GM18499 (cell line): ENCODE measurements around the gene RELL2.

Experiments used
- ATAC-seq: cut with Tn5 transposase; IDR thresholded peaks from one replicate; pipeline ENCODE4 v1.9.1; 2021; ENCODE audit warnings: moderate number of reproducible peaks; ENCODE audit not compliant: insufficient read depth, unreplicated experiment

The RELL2 gene

DNA sequence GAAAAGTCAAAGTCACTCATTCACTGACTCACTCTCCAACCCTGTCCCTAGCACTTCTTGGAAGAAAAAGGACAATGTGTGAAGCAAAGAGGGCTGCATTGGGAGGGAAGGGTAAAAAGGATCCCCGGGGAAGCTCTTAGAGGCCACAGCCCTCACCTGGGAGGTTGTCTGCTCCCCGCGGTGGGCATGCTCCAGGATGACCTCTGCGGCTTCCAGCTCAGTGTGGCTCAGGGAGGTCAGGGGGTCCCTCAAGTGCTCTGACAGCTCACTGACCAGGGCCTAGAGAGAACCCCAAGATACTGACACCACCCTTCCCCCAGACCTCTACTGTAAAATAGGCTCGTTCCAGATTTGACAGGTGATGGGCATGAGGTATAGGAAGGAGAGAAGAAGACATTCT lies 10.4 kb downstream of the RELL2 start:
- no peak for ATAC-seq

DNA sequence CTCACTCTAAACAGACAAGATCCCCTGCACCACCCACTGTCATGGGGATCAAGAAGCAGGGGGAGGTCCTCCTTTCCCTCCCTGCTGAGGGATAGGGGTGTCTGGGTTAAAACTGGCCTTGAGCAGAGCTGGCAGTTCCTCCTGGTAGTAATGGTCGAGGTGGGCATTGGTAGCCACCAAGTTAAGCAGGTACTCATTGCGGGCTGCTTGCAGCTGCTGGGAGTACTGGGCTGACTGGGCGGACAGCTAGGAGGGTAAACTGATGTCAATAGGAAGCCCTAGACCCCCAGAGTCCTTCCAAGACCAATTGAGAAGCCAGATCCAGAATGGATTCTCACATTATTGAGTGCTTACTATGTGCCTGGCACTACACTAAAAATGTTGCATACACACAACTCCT lies 11.1 kb downstream of the RELL2 start:
- no peak for ATAC-seq

- ATAC-seq, result no peak
These were observed 12.4 kb downstream of the RELL2 start for GRCh38 chr5:141649056-141649688.

DNA sequence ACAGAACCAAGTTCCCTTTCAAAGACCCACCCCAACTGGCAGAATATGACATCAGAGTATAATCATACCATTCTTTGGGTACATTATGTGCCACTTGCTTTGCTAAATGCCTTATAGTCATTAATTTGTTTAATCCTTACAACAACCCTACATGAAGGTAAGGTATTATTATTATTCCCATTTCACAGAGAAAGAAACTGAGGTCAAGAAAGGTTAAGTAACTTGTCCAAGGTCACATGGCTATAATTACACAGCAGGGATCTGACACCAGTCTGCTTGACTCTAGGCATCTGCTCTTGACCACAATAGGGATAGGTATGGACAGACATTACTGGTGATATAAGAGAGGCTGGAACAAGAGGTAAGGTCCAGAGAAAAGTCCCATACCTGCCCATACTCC lies 13.2 kb downstream of the RELL2 start:
- ATAC-seq, result no peak

DNA sequence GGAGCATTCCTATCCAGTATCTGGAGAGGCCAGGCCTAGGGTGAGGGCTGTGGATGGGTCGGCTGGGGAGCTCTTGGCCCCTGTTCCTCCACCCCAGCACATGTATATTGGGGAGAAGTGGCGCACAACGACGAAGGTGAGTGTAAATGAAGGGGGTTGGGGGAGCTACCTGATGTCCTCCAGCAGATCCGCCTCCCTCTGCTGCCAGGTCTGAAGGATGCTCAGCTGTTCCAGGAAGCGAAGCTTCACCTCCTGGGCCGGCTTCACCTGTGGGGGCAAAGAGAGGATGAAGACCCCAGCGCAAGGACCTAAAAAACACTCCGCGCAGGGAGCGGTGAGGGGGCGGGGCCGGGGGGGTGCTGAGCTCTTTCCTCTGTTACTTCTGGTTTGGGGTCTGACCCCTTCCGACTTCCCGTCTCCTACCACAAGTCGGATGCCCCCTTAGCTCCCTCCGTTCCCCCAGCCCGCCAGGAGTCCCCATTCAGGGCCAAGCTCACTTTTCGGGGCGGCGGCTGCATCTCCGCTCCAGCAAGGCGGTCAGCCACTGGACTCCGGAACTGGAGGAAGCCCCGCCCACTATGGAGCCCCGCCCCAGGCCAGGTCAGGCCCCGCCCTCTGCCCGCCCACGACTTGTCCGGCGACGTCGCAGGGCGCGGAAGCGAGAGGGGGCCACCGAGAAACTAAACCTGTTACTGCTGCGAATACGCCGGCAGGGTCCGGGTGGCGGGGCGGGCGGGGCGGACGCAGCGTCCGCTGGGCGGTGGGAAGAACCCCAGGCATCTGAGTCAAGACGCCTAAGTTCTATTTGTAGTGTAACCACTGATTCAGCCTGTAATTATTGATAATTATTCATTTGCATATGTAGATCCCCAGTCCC lies 14.3 kb downstream of the RELL2 start, which contains the start of gene FCHSD1:
Gene FCHSD1, minus strand, starts transcription at position 568 of the 877 bp plus-strand sequence. Its CDS starts 50 bp downstream, at position 518.
- peak; percentile 83 for ATAC-seq

DNA sequence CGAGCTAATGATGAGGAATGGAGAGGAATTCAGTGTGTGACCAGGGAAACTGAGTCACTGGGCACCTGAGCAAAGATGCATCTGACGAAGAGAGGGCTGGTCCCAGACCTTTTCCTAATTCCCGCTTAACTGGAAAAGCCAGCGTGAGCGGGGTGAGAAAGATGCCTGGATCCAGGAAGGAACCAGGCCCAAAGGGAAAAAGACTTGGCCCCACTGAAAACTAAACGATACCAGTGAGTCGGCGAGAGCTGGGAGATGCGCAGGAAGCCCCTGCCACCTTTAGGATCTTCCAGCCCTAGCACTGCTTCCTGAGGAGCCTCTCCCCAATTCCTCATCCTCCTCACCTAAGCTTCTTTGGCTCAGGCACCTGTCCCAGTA lies 14.9 kb downstream of the RELL2 start:
- no peak for ATAC-seq

GRCh38 chr5:141654298-141654697 lies 17.5 kb downstream of the RELL2 start:
- ATAC-seq, result no peak

DNA sequence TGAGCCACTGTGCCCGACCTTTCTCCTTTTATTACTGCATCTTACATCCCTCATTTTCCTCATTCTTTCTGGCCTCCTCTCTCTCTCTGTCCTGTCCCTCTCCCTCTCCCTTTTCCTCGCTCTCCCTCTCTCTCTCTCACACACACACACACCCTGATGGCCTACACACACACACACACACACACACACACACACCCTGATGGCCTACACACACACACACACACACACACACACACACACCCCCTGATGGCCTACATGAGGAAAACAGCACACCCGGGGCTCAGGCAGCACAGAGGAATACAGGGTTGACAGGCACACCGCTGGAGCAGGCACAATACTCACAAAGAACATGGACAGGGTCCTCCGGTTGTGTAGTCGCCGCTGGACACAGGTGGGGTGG lies 18.2 kb downstream of the RELL2 start:
- ATAC-seq, result no peak

GRCh38 chr5:141656396-141656795 lies 19.6 kb downstream of the RELL2 start:
- no peak for ATAC-seq

DNA sequence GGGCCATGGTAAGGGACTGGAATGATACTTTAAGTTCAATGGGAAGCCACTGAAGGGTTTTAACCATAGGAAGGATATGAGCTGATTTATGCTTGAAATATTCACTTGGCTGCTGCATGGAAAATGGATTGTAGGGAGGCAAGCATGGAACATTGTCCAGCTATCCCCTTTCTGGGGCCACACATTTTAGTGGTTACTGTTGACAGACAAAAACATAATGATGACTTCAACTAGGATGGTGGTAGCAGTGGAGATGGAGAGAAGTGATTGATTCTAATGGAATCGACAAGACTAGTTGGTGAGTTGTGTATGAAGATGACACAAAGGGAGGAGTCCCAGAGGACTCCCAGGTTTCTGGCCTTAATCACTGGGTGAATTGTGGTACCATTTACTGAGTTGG lies 20.6 kb downstream of the RELL2 start:
- no peak for ATAC-seq

GRCh38 chr5:141657937-141658545 lies 21.2 kb downstream of the RELL2 start:
- ATAC-seq, result peak; percentile 84

DNA sequence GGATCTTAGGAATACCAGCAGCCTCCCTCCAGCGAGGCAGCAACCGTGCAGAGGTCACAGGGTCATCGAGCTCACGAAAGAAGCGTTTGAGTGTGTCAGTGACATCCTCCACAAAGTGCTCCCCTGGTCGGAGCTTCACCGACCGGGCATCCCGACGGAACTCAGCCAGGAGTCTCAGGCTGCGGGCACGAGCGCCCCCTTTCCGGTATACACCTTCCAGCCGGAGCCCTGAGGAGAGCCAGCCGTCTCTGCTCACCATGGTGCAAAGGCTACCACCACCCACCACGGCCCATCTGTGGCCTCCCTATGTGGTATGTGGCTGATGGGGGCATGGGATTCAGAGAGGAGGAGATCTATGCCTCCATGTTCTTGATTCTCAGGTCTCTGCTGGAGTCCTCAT lies 25.2 kb downstream of the RELL2 start:
- ATAC-seq, result no peak

DNA sequence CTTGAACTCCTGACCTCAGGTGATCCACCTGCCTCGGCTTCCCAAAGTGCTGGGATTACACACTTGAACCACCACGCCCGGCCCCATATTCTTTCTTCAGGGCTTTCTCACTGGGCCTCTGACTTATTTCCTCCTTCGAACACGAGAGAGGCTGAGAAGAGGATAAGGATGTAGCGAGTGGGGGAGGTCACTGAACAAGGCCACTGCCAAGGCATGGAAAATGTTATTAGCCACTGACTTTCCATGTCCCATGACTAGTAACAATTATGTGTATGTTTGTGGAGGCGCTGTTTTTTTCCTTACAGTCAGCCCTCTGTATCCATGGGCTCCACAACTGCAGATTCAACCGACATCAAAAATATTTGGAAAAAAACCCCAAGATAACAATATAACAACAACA lies 26.7 kb downstream of the RELL2 start:
- ATAC-seq, result no peak

- ATAC-seq, result peak; percentile 72
These were observed 28.1 kb downstream of the RELL2 start for GRCh38 chr5:141664733-141665461.

DNA sequence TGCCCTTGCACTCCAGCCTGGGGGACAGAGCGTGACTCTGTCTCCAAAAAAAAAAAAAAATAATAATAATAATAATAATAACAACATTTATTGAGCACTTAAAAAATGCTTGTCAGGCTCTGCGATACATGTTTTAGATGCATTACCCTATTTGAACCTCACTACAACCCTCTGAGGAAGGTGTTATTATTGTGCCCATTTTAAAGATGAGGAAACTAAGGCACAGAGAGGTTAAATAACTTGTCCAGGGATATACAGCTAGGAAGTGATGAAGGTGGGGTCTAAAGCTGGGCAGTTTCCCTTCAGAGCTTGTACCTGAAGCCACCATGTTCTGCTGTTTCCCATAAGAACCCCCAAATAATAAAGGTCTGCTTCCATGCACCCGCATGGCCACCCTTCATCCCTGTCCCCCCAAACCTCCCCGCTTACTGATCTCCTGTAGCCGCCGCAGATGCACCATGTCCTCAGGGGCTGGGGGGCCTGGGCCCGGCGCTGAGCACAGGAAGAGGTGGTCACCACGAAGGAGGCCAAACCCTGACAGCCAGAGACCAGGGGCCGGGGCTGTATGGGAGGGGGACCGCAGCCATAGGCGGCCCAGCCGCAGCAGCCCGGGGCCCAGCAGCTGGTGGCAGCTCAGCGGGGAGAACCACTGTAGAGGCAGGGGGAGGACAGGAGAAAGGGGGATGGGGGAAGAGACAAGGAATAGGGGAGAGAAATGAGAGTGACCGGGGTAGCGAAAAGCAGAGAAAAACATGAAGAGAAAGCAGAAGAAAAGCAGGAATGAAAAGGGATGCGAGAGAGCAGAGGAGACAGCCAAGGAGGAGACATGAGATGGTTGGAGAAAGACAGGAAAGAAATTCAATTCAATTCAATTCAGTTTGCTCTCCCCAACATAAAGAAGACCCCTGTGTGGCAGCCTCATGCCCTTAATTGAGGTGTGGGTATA lies 29.5 kb downstream of the RELL2 start:
- ATAC-seq, result no peak

- ATAC-seq, result no peak
These were observed 31.9 kb downstream of the RELL2 start for GRCh38 chr5:141668601-141669265.

- no peak for ATAC-seq
These were observed 32.7 kb downstream of the RELL2 start for GRCh38 chr5:141669520-141669919.

DNA sequence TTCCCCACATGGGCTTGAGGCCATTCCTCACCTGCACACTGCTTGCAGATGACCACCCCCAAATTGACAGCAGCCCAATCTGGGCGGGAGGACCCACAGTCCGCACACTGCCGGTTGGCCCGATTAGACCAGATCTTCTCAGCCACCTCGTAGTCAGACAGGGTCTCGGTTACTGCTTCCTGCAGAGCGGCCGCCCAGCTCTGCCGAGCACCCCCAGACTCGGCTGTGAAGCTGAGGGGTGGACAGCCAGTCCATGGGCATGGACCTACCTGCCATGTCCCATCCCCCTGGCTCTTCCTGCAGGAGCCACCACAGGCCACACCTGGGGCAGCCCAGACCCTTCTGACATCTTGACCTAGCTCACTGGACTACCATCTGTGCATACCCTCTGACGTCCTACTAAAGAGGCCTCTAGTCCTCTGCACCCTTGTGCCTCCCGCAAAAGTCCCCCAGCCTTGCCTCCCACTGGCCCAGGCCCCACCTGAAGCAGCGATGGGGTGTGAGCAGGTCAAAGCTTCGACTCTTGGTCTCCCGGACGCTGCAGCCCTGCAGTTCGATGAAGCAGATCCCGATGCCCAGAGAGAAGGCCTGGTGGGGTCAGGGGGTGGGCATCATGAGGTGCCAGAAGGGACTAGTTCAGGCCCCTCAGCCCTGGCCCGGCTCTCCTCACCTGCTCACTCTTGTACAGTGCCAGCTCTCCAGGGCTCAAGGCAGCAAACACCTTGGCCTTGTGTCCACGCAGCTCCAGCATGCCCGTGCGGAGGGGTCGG lies 35.5 kb downstream of the RELL2 start:
- ATAC-seq, result no peak
